Jurkat, Clone E6-1 (cell line): Measurements from ENCODE around the gene ACOX3.

Experiments
- DNase-seq: peaks from one replicate; pipeline ENCODE4 v3.0.0-alpha.2; 2011; ENCODE audit warnings: low read depth, low spot score
- H3K4me3 ChIP-seq: 2 replicates; pipeline ENCODE4 v1.5.1; 2011; ENCODE audit warnings: mild to moderate bottlenecking, low read length, control low read depth, moderate library complexity

ACOX3 gene

DNA sequence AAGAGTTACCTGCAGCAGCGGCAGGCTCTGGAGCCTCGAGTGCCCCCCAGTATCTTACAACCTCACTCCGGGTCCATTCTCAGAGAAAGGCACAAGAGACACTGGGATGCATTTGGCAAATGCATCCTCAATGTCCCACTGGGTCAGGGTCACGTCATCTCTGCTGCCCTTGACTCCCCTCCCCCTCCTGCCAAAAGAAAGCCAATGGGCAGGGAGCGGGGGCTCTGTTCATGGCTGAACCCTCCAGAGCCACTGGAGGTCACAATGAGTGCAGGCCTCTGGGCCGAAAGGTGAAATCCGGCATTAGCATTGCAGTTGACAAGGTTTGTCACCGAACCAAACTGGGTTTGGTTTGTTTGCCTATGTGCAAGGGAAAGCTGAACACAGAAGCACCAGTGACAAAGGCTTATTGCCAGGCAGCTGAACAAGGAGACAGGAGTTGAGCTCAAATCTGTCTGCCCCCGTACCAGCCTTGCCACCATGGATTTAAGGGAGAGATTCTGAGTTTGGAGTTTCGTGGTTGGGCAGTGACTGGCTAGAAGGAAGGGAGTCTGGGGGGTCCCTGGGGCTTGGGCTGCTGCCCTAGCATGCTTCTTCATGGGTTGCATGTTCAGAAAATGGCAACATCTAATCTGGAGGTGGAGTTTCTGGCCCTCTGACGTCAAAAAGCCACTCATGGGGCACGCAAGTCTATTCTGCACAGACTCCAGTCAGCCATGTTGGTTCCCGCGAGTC, 106.6 kb downstream of the ACOX3 start:
- no peak for DNase-seq
- no peak overlapping the region for H3K4me3 ChIP-seq

DNA sequence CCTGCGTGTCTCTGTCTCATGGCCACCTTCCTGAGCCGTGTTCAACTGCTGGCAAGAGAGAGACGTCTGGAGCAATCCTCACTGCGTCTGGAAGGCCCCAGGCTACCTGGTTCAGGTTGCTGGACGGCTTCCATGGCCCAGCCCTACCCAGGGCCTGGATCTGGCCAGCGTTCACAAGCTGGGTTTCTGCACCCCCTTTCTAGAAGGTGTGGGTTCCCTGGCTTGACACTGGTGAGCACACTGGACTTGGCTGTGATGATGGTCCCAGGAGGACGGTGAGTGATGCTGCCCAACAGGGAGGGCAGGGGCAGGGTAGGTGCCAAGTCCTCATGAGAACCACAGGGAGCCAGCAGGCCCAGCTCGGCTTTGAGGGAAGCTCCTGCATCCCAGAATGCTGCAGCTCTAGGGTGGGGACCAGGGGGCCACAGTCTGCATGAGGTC, 107.6 kb downstream of the ACOX3 start:
- no peak for DNase-seq
- H3K4me3 ChIP-seq: no peak overlapping the region

DNA sequence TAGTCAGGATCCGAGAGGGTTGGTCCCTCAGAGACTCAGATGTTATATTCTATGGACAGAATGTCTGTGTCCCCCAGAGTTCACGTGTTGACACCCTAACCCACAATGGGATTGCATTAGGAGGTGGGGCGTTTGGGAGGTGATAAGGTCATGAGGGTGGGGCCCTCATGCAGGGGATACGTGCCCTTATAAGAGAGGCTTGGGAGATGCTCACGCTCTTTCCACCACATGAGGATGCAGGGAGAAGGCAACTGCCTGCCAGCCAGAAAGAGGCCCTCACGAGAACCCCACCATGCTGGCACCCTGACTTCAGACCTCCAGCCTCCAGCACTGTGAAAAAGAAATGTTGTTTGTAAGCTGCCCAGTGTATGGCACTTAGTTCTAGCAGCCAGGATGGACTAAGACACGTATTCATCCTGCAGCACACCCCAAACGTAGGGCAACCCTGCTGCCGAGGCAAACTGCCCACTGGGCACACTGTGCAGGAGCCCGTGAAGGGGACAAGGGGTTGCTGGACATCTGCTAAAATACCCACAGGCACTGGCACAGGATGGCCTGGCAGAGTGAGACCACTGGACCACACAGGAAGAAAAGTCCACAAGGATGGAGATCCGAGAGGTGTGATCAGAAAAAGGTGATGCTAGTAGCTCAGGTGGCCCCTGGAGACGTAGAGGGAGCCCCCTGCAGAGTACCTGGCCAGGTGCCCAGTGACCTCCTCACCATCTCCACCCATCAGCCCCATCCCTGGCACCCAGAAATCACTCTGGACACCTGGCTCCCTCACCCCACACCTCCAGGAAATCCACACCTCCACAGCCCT, 108.3 kb downstream of the ACOX3 start:
- DNase-seq: no peak

DNA sequence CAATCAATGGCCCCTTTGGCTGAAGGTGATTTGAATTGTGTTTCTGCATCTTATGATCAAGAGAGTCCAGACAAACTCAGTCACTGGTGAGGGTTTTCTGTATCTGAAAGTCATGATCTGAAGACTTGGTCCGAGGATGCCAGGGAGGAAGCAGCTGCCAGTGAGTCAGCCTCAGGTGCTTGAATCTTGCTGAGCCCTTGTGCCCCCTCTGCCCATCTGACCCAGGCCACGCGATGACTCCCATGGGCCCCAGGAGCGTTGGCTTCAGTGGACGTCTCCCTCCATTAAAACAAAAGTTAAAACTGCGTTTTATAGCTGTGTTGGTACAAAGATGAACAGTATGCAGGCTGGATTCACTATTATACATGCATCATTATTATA, 109.0 kb downstream of the ACOX3 start:
- no peak for DNase-seq
- H3K4me3 ChIP-seq: no peak overlapping the region

More for the DNA sequence above, 108.3 kb downstream of the ACOX3 start:
- no peak overlapping the region for H3K4me3 ChIP-seq

DNA sequence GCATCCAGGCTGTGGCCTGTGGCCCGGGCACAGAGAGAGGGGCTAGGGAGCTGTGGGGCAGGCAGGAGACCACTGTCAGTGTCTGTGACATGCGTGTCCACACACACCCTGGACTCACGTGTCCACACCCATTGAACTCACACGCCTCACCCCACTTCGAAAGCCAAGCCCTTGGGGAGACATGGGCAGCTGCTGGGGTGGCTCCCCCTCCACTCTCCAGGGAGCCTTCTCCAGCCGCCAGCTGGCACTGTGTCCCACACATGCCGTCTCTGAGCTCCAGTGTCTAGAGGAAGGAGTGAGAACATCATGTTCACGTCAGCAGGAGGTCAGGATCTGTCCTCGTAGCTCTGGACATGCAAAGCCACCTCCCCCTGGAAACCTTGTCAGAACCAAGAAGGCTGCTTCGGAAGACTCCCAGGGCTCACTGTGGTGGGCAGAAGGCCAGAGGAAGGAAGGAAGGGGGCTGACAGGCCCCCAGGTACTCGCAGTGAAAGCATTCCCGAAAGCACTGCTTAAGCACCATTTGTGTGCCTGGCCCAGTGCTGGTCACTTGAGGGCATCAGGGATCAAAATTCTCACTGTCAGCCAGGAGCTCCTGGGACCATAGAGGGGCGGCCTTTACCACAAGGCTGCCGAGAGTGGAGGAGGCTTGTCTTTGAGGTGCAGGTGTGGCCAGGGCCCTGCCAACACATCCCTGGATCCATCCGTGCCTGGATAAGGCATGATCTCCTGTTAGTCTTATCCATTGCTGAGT, 109.5 kb downstream of the ACOX3 start:
- H3K4me3 ChIP-seq: no peak overlapping the region
- no peak for DNase-seq

DNA sequence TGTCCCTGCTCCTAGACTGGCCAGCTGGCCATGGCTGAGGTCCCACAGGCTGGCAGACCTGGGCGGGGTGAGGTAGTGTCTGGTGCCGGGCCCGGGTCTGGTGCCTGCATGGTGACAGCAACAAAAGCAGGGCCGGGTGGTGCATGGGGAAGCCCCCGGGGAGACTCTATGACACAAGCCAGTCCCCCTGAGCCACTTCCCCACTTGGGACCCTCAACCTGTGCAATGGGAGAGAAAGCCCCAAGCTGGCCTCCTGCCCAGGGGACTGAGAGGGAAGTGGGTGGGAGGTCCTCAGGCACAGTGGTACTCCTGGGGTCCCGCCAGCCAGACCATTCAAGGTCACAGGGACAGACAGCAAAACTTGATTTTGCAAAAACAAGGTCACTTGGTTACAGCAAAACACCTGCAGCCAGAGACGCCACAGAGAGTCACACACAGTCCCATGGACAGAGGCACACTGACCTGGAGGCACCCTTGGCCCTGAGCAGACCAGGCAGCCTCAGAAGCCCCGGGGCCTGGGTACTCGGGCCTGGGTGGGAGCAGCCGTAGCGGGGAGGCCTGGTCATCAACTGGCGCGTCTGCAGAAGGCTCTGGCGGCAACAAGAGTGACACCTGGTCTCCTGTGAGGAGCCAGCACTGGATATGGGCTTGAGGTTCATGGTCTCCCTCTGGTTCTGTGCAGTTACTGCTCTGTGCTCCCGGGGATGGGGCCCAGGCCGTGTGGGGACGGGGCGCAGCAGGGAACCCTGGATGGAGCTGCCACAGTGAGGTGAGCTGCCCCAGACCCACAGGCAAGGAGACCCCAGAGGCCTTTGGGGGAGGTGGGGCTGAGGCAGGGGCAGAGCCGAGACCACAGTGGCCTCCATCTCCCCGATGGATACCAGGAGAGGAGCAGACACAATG, 110.4 kb downstream of the ACOX3 start:
- DNase-seq: no peak
- H3K4me3 ChIP-seq: no peak overlapping the region

DNA sequence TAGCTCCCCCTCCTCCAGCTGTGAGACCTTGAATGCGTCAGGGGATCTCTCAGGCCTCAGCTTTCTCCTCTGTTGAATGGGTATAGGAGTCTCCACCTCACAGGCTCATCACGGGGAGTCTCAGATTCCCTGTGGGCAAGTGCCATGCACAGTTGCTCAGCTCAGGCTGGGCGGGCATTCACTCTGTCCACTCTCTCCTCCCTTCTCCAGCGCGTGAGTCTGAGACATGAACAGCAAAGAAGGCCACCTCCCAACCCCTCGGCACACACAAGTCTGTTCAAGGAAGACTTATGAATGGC, 111.0 kb downstream of the ACOX3 start:
- H3K4me3 ChIP-seq: no peak overlapping the region
- no peak for DNase-seq

DNA sequence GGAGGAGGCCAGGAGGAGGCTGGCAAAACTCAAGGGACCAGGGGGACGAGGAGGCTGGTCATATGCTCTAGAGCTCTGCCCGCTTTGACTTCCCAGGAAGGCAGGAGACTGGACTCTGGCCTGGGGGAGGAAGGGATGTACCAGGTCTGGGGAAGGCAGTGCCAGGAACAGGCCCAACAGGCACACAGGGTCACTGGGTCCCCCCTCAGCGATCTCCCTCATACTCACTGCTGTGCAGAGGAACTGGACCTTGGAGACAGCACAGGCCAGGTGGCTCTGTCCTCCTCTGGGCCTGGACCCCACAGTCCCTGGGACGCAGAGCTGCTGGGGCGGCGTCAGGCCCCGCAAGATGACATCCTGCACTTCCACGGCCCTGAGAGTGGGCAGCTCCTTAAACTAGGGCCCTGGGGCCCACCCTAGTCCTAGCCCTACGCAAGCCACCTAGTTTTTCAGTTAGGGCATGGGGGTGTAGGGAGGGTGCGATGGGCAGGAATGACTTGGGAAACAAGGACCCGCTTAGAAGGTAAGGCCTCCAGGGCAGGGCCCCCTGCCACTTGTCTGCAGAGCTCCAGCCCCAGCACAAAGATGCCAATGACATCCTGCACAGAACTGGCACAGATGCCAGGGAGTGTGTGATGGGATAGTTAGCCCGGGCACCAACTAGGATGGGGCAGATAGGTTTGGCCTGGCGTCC, 111.5 kb downstream of the ACOX3 start:
- no peak for DNase-seq
- no peak overlapping the region for H3K4me3 ChIP-seq

DNA sequence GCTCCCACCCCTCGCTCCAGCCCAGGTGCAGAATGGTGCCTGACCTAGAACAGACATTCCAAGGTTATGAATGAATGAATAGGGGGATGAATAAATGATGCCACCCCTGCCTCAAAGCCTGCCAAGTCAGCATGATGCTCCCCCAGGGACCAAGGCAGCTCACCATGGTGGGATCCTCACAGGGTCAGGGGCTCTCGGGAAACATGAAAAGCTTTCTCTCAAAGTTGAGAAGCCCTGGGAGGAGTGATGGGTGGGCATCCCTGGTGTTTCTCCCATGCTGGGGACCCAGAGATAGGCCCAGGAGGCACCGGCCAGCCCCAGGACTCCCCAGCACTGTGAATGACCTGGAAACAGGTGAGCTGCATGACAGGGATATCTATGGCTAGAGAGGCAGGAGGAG, 112.1 kb downstream of the ACOX3 start:
- H3K4me3 ChIP-seq: no peak overlapping the region
- DNase-seq: no peak

DNA sequence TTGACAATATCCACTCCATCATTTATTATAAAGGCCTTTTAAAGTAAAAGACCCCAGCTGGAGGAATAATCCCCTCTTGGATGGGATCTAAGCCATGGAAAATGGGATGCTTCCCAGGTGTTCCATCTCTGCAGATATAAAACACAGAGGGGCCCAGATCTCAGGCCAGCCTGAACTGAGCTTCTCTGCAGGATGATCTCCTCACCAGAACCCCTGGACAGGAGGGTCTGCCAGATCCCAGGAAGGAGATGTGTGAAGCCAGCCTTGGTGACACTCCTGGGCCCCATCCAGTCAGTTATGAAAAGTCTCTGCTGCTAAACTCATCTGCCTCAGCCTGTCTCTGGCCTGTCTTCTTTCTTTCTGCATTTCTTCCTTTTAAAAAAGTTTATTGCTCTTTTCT, 114.3 kb downstream of the ACOX3 start:
- DNase-seq: no peak
- no peak overlapping the region for H3K4me3 ChIP-seq

DNA sequence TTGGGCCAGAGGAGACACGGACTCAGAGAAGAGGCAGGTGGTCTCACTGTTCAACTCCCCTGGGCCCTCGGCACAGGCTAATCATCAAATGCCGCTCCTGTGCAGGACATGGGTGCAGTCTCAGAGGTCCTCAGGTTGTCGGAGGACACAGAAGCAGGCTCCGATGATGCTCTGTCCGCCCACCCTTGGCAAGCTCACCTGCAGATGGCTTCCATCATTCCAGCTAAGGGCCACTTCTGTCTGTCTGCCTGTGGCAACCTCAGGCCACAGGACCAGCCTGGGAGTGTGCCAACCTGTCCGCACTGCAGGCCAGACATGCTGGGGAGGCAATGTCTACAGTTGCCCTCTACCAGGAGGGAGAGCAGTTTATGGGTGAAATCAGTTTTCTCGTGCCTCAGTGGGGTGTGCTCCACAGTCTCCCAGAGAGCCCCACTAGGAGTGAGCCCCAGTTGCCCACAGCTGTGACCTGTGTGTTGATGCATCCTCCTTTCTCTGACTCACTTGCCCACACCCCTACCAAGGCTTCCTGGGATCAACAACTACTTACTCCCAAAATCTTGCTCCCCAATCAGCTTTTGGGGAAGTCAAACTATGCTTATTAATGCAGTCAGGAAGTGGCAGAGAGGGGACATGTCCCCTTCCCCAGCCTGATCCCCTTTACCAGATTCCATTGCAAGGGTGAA, 115.1 kb downstream of the ACOX3 start:
- no peak for DNase-seq
- H3K4me3 ChIP-seq: no peak overlapping the region

DNA sequence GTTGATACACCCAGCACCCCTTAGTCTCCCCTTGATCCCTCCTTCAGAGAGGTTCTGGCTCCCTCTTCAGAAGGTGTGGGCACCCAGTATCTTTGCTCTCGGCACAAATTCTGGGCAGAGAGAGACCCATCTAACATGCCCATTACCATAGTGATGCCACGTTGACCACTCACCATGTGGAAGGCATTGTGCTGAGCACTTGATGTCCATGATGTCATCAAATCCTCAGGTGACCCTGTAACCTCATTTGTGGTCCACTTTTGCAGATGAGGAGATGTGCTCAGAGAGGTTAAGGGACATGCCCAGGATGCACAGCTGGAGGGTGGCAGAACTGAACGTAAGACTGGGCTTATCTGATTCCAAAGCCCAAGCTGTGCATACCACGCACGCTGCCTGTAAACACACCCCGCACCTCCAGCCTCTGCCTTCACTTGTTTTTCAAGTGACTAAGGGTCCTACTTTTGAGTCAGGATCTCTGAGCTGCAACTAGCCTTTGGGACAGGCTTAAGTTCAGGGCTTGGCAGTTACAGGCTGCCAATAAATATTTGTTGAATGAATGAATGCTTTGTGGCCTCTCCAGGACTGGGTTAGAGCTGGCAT, 115.8 kb downstream of the ACOX3 start:
- H3K4me3 ChIP-seq: no peak overlapping the region
- DNase-seq: no peak

DNA sequence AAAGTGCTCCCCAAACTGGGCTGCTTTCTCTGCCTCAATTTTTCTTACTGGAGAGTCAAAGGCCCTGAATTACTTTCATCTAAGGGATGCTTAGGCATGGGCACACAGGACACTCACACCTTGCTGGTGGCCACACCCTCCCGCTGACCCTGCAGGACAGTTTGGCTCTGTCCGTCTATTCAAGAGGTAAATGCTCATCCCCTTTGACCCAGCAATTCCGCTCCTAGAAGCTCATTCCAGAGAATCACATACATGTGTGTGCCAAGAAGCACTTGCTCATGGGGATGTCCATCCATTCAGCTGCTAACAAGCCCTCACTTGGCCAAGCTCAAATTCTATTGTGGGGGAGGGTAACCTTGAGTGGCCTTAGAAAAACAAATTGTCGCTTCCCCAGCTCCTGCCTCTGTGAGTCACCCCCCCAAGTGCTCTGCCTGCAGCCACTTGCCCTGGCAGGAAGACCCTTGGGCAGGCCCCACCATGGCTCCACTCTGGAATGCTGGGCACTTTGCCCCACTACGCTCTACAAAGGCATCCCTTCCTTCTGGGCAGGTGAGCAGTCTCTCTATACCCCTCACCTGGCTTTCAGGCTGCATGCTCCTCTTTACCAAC, 116.5 kb downstream of the ACOX3 start:
- no peak for DNase-seq
- no peak overlapping the region for H3K4me3 ChIP-seq

DNA sequence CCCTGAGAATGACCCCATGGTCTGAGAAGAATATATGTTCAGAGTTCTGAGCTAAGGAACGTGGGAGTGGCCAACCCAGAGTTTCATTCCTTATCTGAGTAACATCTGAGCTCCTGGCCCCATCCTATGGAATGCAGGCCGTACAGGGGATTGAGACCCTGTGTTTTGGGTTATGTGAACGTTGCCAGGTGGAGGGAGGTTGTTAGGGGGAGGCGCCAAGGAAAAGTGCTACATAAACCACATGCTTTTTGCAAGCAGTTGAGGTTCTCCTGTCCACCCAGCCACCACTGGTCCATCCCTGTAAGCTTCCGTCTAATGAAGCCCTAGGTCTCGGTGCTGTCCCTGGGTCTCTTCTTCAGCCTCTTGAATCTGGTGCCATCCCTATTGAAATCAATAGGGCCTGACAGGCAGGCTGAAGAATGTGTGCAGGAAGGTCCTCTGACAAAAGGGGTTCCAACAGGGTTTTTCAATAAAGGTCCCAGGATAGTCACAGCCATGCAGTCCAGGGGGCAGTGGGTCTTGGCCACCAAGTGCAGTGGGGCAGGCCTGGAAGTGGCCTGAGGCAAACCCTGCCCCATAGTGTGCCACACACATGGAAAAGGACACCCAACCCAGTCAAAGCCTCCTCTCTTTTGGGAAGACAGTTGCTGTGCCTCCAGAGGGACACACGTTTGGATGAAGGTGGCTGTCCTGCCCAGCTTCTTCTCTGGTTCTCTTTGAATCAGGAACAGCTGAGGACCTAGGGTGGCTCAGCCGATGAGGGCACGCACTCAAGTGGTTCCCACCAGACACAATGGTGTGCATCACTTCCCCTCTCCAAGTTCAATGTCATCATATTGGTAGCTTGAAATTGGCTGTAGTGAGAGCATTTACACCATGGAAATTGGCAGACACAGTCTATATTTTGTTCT, 117.5 kb downstream of the ACOX3 start:
- no peak overlapping the region for H3K4me3 ChIP-seq
- DNase-seq: no peak

DNA sequence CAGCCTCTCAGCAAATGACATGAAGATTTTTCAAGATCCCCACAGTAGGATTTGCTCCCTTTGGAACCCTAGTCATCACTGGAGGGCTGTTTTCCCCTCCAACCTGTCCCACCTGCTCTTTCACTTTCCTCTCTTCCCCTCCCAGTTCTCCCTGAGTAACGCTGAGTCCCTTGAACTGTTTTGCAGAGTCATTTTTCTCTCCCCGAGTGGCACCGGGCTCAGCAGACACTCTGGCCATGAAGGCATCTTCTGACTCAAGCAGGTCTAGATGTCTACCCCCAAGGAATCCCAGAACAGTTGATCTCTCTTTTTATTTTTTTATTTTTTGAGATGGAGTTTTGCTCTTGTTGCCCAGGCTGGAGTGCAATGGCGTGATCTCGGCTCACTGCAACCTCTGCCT, 118.8 kb downstream of the ACOX3 start:
- H3K4me3 ChIP-seq: no peak overlapping the region
- no peak for DNase-seq

DNA sequence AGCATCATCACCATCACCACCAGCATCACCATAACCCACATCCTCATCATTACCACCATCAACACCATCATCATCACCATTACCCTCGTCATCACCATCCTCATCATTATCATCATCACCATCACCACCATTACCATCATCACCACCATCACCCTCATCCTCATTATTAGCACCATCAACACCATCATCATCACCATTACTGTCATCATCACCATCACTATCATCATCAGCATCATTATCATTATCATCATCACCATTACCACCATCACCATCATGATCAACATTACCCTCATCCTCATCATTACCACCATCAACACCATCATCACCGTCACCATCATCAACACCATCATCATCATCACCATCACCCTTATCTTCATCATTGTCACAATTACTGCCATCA, 119.3 kb downstream of the ACOX3 start:
- no peak for DNase-seq
- no peak overlapping the region for H3K4me3 ChIP-seq
